GM20431 (cell line): ENCODE measurements around the gene KCNC2.
"Not testable (repeated sequence)": the region's sequence is repeated elsewhere in the genome, so short reads cannot be mapped to it uniquely, and the experiment has no call there.

Source experiments
- in situ Hi-C: fragments of 300-500 bp; cut with MseI, MboI; formaldehyde crosslinking; loops from one replicate; pipeline ENCODE4 v1.15.0; 2020; ENCODE audit warnings: low sequenced_read_pairs; ENCODE audit not compliant: unreplicated experiment

KCNC2 gene

DNA sequence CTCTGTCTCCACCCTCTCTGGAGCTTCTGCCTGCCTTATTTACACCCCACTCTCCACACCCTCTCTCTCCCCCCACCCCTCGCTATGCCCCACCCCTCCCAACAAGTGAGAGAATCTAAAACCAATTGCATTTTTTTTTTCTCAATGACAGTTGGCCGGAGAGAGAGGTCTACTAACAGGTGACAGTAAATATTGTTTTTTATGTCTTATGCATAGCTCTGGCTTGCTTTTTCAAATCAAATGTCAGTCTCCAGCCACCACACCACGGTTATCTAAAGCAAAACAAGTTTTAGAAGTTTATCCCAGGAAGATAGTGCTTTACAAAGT is at the start of gene KCNC2:
KCNC2 (minus strand) TSS at position 28 of the 327 bp plus-strand sequence.
- in situ Hi-C loops, result no loop called here

DNA sequence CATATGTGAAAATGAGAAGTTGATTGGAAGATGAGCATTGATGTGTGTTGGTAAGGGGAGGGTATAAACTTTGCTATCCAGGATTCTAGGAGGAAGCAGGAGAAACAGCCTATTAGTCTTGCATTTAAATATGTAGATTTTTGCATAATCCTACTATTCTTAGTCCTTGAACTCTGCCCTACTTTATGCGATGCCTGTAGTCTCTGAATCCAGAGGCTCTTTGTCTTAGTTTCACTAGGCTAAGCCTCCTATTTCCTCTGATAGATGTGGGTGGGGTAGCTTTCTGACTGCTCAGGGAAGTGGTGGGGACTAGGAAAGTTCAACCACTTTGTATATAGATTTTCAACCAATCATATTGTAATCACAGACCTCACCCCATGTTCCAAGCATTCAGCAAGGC is 49.5 kb upstream of the KCNC2 start:
- in situ Hi-C loops, result no loop called here

DNA sequence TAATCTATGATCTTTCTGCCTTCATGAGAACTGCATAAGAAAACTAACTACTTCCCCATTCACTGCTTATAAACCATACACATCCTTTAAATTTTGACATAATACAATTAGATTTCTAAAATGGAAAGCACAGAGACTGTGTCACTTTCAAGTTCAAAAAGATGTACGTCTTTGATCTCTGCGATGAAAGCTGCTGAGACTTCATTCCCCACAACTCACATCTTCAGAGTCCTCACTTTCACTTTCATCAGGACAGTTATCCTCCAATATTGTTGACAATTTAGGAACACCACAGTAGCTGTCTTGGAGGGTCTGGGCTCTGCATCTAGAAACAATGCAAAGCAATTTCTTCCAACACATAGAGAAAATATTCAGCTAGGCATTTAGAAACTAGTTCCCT is 47.9 kb upstream of the KCNC2 start:
- in situ Hi-C loops, result no loop called here

DNA sequence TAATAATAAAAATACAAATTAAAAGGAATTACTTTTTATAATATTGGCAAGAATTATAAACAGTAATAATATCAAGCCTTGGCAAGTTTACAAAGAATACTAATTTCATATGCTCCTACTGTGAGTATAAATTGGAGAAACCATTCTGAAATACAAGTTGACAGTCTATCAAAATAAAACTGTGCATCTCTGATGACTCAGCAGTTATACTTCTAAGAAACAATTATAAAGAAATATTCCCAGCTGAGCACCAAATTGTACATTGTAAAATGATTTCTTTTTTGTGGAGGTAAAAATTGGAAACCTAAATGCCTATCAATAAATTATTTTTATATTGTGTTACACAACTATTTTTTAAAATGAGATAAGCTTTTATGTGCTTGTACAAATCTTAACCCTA is 35.5 kb upstream of the KCNC2 start:
- in situ Hi-C loops, result no loop called here

DNA sequence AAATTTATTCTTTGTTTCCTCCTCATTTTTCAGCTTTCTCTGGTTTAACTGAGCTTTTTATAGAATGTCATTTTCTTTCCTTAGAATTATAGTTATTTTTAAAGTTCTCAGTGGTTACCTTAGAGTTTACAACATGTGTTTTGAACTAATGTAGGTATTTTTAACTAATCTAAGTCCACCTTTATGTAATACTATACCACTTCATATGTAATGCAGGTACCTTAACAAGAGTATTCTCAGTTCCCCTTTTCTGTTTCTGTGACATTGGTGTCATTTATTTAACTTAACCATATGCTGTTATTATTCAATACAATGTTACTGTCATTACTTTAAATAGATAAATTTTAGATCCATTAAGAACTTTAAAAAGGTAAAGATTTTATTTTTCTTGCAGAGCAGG is 30.3 kb upstream of the KCNC2 start:
- in situ Hi-C loops, result no loop called here

DNA sequence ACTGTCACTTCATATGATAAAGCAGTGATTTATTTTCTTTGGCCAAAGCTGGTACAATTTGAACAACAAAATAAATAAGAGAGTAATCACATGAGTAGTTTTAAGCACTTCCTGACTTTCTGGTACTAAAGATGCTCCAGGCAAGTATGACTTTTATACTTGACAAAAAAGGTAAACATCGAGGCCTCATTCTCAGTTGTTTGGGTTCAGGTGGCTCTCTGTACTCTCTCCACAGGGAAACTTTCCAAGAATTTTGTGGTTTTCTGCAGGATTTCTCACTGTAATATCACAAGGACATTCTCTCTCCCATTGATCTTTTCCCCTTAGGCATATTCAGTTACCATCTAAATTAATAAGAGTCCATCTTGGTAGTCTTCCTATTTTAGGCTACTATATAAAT is 26.6 kb upstream of the KCNC2 start:
- in situ Hi-C loops, result no loop called here

DNA sequence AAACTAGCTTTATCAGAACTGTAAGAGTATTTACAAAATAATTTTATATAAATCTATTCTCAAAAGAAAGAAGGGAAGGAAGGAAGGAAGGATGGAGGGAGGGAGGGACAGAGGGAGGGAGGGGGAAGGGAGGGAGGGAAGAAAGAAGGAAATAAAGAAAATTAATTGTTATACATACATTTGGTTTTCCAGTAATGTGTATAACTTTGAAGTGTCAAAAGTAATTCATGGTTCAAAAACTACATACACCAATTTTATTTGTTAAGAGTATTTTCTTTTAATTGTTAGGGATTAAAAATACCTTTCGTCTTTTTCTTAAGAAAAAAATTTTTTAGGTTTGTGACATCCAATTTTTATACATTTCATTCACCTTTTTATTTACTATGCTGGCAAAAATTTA is 17.5 kb upstream of the KCNC2 start:
- in situ Hi-C loops, result no loop called here

DNA sequence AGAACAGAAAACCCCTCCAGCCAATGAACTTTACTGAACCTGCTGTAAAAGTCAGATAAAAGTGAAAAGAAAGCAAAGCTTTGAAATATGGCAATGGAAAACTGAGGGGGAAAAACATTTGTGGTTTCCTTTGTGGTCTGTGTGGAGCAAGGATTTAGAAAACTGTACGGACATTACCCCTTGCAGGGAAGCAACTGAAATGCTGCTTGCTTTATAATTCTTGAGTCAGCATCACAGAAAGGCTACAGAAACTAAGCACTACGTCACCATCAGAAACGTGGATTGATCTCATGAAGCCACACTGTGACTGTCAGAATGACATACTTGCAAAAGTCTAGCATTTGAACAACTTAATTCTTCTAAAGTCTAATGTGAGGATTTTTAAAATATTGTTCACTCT is 2.4 kb upstream of the KCNC2 start:
- in situ Hi-C loops, result no loop called here

DNA sequence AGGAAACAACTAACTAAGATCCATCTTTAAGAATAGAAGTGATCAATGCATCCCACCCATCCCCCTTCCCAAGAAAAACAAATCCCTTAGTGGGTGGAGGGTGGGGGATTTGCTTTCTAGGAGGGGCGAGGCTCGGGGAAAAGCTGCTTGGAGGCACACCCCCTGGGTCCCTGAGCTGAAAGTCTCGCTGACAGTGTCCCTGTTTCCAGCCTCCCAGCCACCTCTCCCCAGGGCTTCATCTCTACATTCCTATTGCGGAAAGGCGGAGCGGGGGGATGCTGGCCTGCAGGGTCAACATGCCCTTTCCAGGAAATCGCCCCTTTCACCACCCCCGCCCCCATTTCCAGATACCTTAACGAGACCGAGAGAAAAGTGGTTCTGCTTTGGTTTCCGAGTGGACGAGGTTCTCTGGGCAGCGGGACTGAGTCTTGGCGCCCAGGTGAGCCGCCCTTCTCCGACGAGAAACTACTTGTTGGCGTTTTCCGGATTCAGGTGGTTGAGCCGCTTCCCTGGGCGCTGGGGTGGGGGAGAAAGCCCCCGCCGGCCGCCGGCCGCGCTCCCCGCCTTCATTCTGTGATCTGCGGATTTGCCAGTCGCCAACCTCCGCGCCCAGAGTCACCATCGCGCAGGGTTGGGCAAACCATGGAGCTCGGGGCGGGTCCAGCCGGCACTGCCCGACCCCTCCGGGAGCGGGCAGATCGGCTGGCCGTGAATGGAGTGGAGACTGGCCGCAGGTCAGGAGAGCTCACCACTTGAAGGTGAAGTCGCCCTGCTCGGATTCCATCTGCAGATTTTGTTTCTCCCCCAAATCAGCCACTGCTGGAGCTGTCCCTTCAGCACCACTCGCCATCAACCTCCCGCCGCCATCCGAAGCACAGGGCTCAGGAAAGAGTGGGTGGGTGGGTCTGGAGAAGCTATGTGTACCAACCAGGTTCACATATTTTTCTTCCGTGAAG is 505 bp downstream of the KCNC2 start:
- in situ Hi-C loops, result no loop called here

DNA sequence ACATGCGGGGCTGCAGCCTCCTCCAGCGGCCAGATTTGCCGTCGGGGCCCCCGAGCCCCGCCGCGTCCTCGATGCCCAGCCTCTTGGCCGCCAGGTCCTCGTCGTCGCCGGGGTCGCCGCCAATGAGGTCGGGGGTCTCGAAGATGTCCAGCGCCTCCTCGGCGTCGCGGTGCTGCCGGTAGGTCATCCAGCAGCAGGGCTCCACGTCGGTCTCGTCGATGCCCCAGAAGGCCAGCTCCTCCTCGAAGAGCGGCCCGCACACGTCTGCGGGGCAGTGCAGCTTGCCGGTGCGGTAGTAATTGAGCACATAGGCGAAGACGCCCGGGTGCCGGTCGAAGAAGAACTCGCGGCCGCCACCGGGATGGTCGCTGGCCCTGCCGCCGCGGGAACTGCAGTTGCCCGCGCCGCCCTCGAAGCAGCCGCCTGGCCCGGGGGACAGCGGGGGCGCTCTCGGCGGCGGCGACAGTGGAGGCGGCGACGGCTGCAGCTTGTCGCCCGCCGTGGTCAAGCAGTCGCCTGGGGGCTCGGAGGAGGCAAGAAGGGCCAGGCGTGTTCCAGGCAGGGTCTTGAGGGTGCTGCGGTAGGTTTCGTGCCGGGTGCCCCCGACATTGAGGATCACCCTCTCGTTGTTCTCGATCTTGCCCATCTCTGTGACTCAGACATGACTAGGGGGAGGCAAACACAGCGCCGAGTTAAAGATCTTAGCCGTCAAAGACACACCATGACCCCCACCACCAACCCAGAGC is 2.1 kb downstream of the KCNC2 start:
- in situ Hi-C loops, result no loop called here

DNA sequence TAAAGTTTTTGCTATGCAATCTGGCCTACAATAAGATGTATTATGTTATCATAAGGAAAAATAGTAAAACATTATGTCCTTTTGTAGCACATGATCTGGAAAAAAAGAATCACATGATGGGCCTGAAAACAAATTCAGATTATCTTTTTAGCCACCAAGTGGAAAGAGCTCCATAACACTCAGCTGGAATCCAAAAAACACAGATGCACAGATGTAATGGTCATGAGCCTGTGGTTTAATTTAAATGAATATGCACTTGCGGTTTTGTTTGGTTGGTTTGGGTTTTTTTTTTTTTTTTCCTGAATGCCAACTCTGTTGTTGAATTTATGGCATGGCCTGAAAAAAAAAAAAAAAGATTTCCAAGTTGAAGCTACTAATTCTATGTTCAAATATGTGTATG is 4.1 kb downstream of the KCNC2 start:
- in situ Hi-C loops, result no loop called here

DNA sequence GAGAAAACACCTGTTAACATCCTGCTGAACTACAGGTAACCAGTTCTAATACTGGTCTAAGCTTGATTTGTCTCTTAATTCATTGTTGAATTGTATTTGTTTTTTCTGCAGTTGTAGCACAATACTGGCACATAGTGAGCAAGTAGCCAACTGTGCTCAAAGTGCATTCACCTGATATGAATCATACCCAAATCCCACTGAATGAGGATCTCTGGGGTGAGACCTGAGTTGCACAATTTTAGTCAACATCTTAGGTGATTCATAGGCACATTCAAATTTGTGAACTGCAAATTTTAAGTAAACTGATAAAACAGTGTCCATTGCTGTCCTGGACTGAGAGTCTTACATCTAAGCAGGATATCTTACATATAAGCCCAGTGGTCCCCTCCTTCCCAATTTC is 12.8 kb downstream of the KCNC2 start:
- in situ Hi-C loops, result no loop called here

DNA sequence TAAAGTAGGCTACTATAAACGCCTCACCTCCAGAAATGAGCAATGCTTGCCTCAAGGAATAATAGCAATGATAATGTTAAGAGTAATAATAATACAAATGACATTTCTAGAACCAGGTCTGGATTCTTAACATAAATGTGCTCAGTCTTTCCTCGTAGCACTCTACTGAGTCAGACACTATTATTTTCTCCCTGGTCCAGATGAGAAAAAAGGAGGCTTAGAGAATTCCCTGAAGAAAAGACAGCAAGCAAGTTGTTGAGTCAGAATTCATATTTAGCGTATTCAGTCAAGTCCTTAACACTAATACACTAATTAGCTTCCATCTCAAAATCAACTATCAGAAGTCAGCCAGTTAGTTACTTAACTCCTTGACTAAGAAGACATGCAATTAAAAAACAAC is 13.2 kb downstream of the KCNC2 start:
- in situ Hi-C loops, result no loop called here

DNA sequence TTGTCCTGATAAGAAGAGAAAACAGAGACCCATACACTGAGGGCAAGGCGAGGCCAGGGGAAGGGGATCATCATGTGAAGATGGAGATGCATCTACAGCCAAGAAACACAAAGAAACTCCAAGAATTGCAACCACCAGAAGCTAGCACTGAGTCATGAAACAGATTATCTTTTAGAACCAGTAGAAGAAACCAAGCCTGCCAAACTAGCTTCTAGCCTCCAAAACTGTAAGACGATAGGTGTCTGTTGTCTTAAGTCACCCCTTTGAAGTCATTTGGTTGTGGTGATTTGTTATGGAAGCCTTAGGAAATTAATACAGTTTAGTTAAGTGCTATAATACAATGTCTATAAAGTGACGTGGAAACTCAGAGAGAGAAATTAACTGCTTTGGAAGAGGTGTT is 15.4 kb downstream of the KCNC2 start:
- in situ Hi-C loops, result no loop called here

DNA sequence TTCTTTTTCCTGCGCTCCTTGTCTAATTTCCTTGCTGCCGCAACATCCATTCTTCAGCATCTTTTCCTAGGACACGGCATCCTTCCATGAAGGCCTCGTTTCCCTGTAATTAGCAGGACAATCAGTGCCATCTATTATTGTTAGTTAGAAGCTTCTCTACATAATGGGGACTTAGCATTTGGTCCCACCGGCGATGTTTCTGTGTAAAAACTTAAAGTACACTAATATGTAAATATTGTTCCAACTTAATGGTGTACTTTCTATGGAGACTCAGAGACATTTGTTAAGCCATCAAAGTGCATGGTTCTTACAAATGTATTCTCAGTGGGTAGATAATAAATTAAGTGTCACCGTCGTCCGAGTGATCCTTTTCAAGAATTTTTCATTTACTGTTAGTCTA is 17.4 kb downstream of the KCNC2 start:
- in situ Hi-C loops, result no loop called here

DNA sequence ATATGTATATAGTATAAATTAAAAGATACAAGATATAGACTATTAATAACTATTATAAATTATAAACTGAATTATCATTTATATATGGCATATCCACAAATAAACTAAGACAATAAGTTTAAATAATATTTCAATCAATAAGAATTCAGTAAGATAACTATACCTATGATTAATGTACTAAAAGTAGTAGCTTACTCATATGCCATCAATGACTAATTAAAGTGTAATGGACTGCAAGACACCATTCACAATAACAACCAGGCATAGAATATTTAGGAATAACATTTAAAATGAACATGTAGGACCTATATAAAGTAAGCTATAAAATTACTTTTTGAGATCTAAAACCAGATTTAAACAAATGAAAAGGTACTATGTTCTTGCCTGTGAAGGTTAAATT is 18.8 kb downstream of the KCNC2 start:
- in situ Hi-C loops, result no loop called here

DNA sequence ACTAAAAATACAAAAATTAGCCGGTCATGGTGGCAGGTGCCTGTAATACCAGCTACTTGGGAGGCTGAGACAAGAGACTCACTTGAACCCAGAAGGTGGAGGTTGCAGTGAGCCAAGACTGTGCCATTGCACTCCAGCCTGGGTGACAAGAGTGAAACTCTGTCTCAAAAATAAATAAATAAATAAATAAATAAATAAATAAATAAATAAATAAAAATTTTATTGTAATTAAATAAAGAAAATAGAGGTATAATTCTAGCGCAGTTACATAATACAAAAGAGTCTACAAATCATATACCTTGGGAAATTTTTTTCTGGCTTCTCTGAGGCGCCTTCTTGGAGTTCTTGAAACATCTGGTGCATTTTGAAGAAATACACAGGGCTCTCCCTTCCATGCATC is 23.8 kb downstream of the KCNC2 start:
- in situ Hi-C loops, result not testable (repeated sequence)

DNA sequence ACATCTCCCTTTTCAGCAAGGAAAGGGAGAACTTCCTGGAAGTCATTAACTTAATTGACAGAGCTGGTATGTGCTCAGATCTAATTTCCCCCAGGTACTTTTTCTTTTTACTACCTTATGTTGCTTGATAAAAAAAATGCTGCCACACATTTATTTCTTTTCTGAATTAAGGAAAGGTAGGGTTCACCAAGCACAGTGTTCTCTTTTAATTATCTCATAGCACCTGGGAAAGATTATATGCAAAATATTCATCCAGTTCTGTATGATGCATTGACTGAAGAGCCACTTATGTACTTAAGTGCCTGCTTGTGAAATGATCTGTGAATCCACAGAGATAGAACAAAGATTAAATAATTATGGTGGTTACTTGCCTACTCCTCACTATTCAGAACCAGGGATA is 25.1 kb downstream of the KCNC2 start:
- in situ Hi-C loops, result no loop called here

DNA sequence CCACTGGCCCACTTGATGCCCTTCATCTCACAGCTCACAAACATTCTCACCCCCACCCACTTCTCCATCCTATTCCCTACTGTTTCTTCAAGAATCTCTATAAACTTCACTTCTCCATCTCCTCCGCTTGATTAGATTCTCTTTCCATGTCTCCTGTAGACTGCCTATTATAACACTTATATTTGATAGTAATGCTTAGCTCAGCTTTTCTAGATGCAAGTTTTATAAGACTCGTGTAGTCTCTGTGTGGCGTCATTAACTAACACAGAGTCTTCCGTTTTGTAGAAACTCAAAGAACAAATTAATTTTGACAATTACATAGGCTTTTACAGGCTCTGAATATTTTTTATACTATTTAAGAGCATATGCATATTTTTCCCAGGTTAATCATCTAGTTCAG is 25.7 kb downstream of the KCNC2 start:
- in situ Hi-C loops, result no loop called here

DNA sequence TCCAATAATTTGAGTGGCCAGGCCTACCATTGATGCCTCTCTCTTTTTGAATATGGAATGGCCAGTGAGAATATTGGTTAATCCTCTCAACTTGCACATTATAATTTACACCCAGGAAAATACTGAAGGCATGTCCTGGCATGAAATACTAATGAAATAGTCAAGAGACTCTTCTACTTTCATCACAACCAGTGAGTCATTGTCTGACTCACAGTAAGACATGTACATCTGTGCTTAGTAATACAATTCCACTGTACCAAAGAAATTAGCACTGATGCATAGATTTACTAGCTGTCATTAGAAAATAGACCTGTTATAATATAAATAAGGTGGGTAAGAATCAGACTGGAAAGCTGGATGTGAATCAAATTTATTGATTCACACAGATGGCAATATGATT is 31.6 kb downstream of the KCNC2 start:
- in situ Hi-C loops, result no loop called here

DNA sequence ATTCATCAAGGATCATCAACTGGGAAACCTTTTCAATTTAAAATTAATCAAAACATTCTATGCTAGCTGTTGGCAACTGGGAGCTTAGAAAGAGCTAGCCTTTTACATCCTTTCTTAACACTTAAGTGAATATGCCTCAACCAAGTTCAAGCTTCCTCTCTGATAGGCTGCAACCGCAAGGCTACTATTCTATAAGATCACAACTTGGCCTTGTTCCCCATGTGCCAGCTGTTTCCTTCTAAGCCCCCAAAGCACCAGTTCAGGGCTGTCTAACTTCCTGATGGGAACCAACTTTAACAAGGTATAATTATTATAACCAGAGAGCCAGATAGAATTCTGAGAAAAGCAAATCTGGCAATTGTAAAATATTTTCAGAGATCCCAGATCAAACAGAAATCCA is 37.0 kb downstream of the KCNC2 start:
- in situ Hi-C loops, result no loop called here
